ENCODE results near the gene ELK4.

DNA sequence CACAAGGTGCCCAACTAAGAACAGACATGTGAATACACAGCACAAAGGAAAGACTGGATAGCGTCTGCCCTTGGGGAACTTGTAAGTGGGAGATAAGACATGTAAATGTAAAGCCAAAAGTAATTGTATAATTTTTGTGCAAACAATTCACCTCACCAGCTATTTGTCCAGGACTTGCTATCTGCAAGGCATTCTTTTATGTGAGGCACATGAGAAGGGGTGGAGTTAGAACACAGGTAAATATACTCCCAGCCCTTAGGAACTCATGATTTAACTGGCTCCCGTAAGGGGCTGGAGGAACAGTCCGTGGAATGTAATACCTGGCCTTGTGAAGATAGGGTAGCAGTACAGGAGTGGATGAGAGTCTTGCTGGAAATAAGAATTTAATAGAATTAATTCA is 66.0 kb downstream of the ELK4 start:
- TF ChIP-seq, protein P1, sequence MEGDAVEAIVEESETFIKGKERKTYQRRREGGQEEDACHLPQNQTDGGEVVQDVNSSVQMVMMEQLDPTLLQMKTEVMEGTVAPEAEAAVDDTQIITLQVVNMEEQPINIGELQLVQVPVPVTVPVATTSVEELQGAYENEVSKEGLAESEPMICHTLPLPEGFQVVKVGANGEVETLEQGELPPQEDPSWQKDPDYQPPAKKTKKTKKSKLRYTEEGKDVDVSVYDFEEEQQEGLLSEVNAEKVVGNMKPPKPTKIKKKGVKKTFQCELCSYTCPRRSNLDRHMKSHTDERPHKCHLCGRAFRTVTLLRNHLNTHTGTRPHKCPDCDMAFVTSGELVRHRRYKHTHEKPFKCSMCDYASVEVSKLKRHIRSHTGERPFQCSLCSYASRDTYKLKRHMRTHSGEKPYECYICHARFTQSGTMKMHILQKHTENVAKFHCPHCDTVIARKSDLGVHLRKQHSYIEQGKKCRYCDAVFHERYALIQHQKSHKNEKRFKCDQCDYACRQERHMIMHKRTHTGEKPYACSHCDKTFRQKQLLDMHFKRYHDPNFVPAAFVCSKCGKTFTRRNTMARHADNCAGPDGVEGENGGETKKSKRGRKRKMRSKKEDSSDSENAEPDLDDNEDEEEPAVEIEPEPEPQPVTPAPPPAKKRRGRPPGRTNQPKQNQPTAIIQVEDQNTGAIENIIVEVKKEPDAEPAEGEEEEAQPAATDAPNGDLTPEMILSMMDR (IDR thresholded peaks at IDR 0.05): no peak
- no peak for TF ChIP-seq EP300 (IDR thresholded peaks at IDR 0.05)
- TF ChIP-seq POLR2A (IDR thresholded peaks at IDR 0.05): no peak

Measured in tibial nerve (tissue), 4 donors.